Activated T-cell treated with anti-CD3 and anti-CD28 coated beads for 24 hours (primary cell): Measurements from ENCODE around the gene TICRR.
"Not testable (repeated sequence)": the region's sequence is repeated elsewhere in the genome, so short reads cannot be mapped to it uniquely, and the experiment has no call there.

Experiments
- DNase-seq: peaks from one replicate; pipeline ENCODE4 v3.0.0-alpha.2; 2020; ENCODE audit warnings: low read depth

TICRR gene, protein sequence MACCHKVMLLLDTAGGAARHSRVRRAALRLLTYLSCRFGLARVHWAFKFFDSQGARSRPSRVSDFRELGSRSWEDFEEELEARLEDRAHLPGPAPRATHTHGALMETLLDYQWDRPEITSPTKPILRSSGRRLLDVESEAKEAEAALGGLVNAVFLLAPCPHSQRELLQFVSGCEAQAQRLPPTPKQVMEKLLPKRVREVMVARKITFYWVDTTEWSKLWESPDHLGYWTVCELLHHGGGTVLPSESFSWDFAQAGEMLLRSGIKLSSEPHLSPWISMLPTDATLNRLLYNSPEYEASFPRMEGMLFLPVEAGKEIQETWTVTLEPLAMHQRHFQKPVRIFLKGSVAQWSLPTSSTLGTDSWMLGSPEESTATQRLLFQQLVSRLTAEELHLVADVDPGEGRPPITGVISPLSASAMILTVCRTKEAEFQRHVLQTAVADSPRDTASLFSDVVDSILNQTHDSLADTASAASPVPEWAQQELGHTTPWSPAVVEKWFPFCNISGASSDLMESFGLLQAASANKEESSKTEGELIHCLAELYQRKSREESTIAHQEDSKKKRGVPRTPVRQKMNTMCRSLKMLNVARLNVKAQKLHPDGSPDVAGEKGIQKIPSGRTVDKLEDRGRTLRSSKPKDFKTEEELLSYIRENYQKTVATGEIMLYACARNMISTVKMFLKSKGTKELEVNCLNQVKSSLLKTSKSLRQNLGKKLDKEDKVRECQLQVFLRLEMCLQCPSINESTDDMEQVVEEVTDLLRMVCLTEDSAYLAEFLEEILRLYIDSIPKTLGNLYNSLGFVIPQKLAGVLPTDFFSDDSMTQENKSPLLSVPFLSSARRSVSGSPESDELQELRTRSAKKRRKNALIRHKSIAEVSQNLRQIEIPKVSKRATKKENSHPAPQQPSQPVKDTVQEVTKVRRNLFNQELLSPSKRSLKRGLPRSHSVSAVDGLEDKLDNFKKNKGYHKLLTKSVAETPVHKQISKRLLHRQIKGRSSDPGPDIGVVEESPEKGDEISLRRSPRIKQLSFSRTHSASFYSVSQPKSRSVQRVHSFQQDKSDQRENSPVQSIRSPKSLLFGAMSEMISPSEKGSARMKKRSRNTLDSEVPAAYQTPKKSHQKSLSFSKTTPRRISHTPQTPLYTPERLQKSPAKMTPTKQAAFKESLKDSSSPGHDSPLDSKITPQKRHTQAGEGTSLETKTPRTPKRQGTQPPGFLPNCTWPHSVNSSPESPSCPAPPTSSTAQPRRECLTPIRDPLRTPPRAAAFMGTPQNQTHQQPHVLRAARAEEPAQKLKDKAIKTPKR (N-terminal part only)

DNA sequence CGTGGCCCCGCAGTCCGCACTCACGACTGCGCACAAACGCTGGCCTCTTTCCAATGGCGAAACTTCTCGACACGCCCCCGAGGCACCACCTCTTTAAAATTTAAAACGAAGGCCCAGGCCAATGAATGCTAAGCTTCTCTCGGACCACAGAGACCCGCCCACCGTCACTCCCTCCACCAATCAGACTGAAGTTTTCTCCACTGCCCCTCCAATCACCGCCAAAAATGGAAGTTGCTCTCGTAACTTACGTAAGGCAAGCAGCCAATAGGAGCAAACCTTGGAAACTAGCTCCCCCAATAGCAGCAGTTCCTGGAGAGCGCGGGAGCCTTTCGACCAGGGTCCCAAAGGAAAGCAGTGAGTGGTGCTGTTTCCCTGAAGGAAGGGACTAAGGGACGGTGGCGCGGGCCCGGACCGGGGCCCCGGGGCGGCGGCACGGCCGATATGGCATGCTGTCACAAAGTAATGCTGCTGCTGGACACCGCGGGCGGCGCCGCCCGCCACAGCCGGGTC lies at the start of gene TICRR:
TICRR (plus strand) TSS at position 324 of the 510 bp plus-strand sequence; CDS start at position 442, 118 bp downstream.
- DNase-seq, result peak; percentile 93

DNA sequence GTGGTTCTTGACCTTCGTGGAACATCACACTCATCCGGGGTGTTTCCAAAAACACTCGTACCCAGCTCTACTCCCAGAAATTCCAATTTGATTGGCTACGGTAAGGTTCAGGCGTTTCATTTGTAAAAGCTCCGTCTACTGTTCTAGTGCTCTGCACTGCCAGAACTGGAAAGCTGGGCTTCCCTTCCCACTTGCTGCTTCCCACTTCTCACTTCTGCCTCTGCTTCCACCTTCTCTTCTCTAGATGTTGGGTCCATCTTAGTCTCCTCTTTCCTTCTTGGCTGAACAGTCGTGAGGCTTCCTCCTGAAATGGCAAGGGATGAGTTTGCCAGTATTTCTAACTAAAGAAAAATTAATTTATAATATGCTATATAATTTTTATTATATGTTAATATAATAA lies 49.1 kb upstream of the TICRR start:
- DNase-seq, result no peak

DNA sequence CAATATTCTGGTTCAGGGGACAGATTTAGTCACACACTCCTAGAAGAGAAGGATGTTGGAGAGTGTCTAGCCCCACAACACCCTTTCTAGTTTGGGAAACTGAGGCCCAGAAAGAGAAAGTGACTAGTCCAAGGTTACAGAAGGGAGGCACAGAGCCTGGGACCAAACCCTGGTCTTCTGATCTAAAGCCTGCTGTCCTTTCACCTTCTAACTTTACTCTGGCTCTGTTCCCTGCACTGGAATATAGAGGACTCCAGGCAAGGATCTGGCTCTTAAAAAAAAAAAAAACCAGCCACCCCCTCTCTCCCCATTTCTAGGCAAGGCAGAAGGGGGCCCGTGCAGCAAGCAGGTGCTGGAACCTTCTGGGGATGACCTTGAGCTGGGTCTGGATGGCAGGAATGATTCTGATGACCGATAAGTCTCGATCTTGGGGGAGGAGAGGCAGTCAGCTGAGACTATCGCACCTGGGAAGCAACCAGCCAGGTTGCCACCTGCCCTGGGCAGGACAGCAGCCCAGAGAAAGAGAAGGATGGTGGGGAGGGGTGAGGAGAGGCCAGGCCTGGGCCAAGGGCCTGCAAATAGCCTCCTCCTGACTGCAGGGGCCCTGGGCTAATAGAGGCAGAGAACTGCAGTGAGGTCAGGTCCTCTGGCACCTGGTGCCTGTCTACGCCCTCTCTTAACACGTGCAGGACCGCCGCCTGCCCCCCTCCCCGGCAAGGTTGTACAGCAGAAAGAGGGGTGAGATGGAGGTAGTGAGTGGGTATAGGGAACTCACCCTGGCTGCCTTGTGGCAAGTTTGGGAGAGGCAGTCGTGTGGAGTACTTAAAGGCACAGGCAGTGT lies 48.4 kb upstream of the TICRR start:
- no peak for DNase-seq

DNA sequence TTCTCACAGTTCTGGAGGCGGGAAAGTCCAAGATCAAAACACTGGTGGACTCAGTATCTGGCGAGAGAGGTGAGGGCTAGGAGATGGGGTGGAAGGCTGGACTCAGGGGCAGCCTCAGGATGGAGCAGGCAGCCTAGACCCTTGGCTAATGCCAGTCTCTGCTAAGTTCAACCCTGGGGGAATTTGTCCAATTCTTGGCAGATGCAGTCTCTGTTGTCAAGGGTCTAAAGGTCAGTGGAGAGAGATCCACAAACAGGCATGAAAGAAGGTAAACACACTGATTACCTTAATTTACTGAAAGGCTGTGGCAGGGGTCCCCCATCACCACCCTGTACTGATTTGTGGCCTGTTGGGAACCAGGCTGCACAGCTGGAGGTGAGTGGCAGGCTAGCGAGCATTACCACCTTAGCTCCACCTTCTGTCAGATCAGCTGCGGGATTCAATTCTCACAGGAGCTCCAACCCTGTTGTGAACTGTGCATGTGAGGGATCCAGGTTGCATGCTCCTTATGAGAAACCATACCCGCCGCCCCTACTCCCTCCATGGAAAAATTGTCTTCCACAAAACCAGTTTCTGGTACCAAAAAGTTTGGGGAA lies 46.4 kb upstream of the TICRR start:
- DNase-seq, result no peak

DNA sequence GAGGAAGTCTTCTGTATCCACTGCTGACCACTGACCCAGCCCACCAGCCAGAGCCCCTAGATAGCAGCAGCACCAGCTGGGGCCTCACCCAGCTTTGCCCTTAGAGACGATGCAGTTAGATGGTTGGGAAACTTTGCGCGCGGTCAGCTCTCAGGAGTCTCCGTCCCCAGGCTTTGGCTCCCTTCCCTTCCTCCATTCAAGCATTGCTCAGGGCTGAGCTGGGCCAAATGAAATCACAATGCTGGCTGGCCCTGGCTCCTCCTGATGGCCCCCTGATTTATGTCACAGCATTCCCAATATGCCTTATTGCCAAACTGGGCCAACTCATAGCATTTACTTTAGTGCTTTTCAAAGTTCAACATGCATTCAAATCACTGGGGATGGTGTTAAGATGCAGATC lies 44.3 kb upstream of the TICRR start:
- DNase-seq, result no peak

DNA sequence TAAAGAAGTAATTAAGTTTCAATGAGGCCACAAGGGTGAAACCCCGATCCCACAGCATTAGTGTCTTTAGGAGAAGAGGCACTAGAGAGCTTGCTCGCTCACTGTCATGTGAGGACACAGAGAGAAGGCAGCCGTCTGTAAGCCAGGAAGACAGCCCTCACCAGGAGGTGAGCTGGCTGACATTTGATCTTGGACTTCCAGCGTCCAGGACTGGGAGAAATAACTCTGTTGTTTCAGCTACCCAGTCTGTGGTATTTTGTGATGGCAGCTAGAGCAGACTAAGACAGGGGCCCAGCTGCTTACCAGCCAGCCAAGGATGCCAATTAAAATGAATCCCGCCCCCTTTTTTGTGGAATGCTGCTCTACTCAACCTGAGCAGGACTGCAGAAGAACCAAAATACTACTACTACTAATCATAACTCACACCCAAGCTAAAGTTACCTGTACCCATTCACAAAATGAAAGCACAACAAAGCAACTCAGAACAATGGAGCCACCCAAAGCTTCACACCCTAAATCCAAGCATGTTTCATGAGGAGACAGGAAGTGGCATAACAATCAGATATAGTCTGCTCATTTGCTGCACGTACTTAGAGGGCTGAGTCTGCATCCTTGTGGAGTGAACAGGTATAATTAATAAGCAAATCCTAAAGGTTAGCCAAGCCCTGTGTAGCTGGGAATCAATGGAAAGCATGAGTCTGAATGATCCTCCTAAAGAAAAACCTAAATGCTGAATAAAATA lies 43.3 kb upstream of the TICRR start:
- no peak for DNase-seq

DNA sequence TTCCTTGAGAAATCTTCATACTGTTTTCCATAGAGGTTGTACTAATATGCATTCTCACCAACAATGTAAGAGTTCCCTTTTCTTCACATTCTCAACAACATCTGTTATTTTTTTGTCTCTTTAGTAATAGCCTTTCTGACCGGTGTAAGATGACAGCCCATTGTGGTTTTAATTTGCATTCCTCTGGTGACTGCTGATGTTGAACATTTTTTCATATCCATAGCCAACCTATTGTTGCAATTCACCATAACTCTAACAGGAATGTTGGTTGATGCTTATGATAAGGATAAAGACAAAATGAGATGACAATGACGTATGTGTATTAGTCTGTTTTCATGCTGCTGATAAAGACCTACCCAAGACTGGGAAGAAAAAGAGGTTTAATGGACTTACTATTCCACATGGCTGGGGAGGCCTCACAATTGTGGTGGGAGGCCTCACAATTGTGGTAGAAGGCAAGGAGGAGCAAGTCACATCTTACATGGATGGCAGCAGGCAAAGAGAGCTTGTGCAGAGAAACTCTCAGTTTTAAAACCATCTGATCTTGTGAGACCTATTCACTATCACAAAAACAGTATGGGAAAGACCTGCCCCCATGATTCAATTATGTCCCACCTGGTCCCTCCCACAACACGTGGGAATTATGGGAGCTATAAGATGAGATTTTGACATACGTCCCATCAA lies 41.3 kb upstream of the TICRR start:
- no peak for DNase-seq

DNA sequence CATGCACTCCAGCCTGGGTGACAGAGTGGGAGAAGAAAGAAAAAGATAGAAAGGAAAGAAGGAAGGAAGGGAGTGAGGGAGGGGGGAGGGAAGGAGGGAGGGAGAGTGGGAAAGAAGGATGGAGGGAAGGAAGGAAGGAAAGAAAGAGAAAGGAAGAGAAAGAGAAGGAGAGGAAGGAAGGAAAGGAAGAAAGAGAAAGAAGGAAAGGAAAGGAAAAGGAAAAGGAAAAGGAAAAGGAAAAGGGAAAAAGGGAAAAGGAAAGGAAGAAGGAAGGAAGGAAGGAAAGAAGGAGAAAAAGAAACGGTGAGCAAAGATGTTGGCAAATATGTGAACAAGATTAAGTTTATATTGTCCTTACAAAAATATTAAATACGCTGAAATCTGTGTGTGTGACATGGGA lies 36.2 kb upstream of the TICRR start:
- DNase-seq, result no peak

DNA sequence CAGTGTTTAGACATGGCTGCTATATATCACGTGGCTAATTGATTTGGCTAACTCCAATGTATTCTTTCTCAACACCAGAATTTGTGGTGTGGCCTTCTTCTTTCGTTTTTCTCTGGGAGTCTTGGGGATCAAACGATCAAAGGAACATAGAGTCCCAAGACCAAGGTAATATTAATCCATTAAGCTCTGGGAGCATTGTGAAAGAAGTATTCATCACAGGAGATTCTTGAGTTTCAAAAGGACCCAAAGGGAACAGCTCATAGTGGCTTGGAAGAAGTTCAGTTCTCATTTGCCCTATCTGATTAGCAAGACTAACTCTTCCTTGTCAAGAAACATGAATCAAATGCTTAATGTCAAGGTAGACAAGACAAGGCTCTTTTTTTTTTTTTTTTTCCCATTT lies 32.9 kb upstream of the TICRR start:
- DNase-seq, result no peak

DNA sequence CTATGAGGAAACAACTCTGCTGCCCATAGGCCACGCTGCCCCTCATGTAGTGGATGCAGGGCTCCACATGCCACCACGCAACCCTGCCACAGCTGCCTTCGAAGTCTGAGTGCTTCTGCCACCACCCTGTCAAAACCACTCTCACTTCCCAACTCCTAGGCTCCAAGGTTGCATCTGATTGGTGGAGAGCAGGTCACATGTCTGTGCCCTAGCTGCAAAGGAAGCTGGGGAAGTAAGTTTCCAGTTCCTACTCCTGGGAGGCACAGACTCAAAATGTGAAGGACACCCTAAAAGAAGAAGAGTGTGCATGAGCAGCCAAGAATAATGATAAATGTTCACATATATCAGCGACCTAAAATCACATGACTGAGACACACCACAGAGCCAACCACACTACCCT lies 31.9 kb upstream of the TICRR start:
- DNase-seq, result no peak

DNA sequence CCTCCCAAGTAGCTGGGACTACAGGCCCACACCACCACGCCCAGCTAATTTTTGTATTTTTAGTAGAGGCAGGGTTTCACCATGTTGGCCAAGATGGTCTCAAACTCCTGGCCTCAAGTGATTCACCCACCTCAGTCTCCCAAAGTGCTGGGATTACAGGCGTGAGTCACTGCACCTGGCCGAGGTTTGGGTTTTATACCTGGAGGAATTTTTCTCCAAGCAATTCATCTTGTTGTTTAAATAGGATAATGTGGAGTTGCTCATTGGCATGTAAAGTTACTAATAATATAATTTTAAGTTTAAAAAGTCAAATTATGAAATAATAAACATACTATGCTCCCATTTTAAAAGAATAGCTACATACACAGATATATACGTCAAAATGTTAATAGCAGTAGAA lies 26.1 kb upstream of the TICRR start:
- not testable (repeated sequence) for DNase-seq

DNA sequence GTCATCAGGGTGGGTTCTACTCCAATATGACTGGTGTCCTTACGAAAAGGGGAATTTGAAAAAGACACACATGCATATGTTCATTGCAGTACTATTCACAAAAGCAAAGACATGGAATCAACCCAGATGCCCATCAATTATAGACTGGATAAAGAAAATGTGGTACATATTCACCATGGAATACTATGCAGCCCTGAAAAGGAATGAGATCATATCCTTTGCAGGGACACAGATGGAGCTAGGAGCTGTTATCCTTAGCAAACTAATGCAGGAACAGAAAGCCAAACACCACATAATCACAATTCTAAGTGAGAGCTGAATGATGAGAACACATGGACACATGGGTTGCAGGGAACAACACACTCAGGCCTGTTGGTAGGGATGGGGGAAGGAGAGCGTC lies 24.8 kb upstream of the TICRR start:
- no peak for DNase-seq

DNA sequence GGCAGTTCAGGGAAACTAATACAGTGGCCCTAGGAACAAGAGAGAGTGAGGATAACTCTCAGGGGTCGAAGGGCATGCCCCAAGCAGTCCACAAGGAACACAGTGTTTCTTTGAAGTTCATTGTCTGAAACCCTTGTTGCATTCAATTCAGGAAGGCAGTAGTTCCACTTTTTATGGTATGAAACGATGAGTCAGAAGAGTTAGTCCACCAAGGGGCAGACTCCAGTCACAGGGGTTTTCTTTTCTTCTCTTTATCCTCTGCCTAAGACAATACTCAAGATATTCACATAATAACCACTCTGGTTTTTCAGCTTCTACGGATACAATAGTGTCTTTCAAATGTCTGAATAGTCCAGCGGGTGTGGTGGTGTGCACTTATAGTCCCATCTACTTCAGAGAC lies 23.7 kb upstream of the TICRR start:
- no peak for DNase-seq

DNA sequence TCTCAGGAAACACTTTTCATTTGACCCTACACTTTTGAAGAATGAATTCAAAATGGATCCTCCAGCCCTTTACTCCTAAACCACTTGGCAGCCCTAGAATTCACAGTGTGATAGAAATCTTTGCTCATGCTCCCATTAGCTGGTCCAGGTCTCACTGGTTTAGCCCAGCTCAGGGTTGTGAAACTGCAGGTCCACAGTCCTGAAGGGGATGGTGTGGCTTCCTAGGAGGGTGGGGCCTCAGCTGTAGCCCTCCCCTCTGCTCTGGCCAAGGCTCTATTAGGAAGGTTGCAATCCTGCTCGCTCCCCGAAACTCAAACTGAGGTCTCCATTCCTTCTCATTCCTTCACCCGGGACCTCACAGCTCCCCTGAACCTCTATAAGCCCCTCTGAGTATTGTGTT lies 21.6 kb upstream of the TICRR start:
- no peak for DNase-seq

DNA sequence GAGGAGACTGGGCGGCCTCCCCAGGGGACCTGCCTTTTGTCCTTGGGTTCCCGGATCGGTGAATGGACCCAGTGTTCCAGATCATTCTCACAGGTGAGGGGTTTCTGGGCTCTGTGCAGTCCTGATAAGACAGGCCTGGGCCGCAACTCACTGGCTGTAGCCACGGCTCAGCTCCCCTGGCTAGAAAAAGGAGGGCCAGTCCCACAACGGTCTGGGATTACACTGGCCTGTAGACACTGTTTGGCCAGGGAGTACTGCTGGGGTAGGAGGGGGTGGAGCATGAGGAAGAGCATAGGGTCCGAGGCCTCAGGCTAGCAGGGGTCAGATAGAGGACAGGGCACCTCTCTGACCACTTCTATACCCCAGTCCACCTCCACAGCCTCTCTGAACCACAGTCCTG lies 21.0 kb upstream of the TICRR start:
- no peak for DNase-seq

DNA sequence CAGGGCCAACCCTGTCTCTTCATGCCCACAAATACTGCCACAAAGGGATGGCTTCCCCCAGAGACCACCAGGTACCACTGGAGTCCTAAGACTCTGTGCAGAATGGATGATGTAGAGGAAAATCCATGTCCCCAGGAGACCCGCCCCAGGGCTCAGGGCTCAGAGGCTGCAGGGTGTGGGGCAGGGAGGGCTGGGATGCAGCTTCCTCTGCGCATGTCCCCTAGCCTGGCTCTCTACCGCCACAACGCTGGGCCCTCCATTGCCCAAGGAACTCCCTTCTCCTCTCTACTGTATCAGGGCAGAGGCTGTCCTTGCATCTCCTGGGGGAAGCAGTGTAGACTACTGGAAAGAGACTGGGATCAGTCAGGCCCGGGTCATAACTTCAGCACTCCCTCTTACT lies 19.5 kb upstream of the TICRR start:
- DNase-seq, result no peak

DNA sequence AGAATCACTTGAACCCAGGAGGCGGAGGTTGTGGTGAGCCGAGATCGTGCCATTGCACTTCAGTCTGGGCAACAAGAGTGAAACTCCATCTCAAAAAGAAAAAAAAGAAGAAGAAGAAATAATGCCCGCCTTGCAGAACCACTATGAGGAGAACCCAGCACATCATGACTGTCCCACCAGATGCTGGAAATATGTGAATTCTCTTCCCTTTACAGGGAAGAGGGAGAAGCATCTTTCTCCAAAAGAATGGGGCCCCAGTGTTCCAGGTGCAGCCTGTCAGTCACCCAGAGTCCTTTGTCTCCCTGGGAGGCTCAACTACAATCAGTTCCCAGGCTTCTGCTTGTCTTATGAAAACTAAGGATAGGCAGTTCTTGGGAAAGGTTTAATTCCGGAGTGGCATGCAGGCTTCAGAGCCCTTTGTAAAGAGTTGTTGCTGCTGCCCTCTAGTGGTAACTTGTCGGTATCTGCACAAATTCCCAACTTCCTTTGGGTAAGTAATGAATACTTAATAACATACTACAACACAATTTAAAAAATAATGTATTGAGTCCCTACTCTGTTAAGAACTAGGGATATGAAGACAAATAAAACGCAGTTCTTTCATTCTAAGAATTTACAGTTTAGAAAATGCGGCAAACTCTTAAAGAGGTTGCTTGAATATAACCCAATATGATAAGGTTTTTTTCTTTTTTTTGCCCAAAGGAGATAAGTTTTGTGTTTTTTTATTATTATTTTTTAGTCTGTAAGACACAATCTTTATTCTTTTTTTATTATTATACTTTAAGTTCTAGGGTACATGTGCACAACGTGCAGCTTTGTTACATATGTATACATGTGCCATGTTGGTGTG lies 18.6 kb upstream of the TICRR start:
- DNase-seq, result peak; percentile 33

DNA sequence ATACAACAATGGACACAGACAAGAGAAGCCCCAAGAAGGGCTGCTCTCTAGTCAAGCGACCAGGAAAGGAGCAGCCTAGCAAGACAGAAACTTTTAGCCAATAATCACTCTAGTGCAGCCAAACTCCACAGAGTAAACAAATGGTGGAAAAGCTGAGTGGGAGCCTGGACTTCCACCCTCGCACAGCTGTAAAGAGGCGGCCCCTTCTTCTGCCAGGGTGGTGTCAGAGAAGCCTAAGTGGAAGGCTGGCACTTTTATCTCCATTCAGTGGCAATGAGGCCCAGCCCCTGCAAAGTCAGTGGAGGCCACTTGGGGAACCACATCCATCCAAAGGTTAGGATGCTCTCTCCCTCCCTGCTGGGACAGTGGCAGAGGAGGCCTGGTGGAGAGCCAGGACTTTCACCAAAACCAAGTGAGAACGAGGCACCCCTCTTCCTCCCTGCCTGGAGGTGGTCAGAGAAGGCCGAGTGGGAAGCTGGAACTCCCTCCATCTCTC lies 15.5 kb upstream of the TICRR start:
- DNase-seq, result no peak
